NCI-H82 treated with DMSO at 0.1 percent for 48 hours (cell line): ENCODE data around the gene MED9.

Experiments used
- DNase-seq: peaks from one replicate; lab custom pipeline; 2025; ENCODE audit not compliant: unreplicated experiment; lab: John Stamatoyannopoulos, UW

Gene MED9

DNA sequence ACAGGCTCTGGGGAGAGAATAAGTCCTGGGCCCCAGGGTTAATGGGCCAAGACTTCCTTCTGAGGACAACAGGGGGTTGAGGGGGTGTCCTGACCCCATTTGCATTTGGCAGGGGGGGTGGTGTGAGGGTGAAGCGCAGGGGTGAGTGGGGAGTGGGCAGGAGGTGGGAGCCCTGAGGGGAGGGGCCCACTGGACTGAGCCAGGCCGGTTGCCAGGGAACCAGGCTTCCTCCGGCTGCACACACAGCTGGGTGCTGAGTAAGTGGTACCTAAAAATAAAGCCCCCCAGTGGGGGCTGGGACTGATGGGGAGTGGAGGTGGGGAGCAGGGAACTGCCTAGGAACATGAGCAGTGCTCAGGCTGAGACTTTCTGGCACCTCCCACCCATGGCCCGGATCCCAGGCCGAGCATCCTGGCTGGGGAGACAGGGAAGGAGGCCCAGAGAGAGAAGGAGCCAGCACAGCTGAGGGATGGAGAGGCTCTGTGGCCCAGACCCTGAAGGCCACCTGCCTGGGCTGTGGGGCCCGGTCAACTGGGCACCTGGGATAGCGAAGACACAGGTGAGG lies 26.8 kb downstream of the MED9 start:
- no peak for DNase-seq

DNA sequence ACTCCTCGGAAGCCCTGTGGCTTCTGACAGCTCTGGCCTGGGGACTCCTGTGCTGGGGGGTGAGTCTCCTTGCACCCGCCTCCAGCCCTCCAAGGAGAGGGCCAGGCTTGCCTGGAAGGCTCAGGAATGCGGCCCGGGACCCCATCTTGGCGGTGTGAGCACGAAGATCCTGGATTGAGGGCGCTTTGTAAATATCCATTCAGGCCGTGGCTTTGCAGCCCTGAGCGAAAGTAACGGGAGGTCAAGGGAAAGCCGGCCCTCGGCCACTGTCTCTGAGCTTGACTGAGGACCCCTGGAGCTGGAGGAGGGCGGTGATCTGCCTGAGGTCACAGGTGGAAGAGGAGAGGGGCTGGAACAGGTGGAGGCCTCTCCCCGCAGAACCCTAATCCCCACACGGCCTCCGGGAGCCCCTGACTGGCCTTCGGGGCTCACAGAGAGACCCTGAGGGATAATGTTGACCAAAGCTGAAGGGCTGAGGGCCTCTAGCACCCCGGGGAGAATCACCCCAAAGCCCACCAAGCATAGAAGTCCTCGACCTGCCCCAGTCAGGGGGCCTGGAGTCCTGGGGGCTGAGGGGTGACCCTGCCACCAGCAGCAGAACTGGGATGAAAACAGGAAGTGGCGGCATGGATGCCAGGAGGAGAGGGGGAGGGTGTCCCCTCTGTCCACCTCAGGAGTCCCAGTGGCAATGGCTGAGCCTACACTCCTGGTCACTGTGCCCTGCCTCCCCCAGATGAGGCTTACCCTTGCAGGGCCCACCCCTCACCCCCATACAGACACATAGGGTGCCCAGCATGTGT lies 27.7 kb downstream of the MED9 start:
- no peak for DNase-seq

GRCh38 chr17:17505151-17505550 lies 28.4 kb downstream of the MED9 start:
- DNase-seq, result no peak

DNA sequence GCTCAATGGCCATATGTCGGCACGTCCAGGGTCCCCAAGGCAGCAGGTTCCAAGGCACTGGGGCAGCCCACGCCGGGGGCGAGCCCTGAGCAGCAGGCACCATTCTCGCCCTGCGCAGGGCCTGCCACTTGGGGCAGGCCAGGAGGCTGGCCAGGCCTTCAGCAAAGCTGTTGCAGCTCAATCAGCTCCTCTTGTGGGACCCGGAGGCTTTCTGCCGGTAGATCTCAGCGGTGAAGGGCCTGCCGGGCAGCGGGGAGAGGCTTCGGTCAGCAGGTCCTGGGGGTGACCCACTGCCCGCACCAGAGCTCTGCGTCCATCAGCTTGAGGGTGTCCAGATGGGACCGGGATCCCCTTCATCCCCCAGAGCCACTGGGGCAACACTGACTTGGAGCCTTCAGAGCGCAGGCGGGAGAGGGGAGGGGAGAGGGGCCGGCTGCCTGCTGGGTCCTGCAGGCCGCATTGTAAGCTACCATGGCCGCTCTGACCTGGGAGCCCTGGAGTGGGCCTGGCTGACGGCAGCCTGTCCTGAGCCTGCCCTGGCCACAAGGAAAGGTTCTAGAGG lies 28.9 kb downstream of the MED9 start:
- DNase-seq, result no peak

GRCh38 chr17:17506181-17506741 lies 29.5 kb downstream of the MED9 start:
- no peak for DNase-seq

- no peak for DNase-seq
Observed at GRCh38 chr17:17506893-17507464, 30.2 kb downstream of the MED9 start.

DNA sequence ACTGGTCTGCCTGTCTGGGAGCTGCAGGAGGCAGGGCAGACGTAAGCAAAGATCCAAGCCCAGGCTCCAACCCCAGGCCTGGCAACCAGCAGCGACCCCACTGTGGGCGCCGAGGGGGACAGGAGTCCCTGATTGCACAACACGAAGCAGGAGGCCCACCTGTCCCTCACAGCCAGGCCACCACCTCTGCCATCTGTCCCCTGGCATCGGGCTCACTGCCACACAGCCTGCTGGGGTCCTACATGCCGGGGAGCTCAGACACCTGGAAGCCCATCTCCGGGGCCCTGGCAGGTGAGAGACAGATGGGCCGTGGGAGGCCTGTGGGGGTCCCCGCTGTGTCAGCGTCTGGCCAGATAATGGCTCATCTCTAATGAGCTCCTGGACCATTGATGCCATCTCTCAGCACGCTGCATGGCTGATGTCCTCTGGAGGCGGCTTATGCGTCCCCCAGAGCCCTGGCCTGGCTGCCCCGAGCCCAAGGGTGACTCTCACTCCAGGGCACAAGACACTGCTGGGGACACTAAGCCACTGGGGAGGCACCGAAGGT lies 30.7 kb downstream of the MED9 start:
- no peak for DNase-seq

DNA sequence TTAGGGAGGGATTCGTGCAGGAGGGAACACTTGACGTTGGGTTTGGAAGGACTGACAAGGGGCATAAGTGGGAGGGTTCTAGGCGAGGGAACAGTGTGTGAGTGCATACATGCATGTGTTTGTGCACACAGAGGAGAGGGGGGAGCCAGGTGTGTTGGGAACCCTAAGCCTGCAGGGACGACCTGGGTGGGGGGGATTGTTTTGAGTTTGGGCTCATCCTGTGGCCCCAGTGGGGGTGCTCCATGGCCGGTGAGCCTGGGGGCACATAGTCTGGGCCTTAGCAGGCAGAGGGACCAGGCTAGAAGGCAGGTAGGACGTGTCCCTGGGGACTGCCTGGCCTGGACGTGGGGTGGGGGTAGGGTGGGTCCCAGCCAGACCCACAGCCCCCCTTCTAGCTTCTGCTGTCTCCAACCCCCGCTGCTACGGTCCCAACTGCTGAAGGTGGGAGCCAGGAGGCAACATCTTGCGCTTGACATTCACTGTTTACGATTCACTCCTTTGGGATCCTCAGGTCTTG lies 31.3 kb downstream of the MED9 start:
- DNase-seq, result no peak

GRCh38 chr17:17508646-17509591 lies 32.1 kb downstream of the MED9 start:
- DNase-seq, result no peak

- DNase-seq, result no peak
Observed at GRCh38 chr17:17509601-17510425, 33.0 kb downstream of the MED9 start.

GRCh38 chr17:17510456-17511292 lies 33.9 kb downstream of the MED9 start:
- DNase-seq, result no peak

DNA sequence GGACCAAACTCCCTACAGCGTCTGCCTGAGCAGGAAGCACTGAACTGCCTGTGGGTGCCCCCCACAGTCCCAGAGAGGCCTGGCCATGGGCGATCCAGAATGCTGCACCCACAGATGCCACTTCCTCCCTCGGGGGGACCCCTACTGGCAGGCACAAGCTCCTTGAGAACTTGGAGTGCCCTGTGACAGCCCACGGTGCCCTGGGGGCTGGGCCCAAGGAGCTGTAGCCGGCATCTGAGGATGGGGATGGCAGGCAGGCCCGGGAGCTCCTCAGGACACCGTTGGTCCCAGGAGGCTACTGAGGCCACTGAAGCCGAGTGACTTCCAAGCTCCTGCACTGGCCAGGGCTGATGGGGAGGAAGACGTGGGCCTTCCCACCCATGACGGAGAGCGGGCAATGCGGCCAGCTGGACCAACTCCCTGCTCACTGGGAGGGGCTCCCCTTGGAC lies 34.5 kb downstream of the MED9 start:
- DNase-seq, result no peak

GRCh38 chr17:17511881-17512858 lies 35.4 kb downstream of the MED9 start:
- DNase-seq, result no peak

DNA sequence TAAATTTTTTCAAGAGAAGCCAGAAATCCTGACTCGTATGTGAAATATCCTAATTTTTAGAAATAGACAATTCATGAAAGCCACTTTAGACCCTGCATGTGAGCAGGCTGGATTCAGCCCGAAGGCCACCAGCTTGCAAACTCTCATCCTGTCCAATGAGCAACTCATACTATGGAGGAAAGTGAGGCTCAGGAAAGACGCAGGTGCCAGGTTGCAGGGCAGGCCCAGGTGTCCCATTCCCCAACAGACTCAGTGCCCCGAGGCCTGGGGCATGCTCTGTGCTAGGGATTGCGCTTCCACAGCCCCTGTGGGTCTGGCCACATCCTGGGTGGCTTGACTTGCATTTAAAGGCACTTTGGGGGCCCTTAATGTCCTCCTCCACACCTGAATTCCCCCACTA lies 36.1 kb downstream of the MED9 start:
- DNase-seq, result no peak

GRCh38 chr17:17513626-17514025 lies 36.8 kb downstream of the MED9 start:
- no peak for DNase-seq

DNA sequence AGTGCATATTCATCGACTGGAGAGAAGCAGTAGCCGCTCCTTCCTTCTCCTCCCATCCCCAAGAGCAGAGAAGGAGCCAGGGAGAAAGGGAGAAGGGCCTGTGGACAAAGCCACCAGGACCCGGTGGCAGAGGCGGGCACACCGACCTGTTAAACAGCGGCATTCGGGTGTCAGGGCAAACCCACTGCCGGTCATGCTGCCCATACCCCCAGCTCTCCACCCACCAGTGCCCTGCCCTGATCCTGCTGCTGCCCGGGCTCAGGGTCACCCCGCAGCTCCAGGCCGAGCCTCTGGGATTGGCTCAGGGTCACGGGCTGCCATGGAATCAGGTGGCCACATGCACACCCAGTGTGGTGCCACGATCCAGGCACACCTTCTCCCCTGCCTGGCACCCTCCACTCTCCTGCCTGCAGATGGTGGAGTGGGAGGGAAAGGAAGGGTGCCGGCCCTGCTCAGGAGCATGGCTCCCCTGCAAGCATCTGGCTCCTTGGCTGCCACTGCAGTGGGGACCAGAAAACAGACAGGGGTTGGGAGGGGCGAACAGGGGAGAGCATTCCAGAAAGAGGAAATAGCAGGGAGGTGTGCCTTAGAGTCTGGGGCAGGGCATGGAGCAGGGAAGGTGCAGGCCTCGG lies 37.7 kb downstream of the MED9 start:
- no peak for DNase-seq
